Measurements from ENCODE around the gene SLIT1.

GRCh38 chr10:97188261-97188711, 2.5 kb upstream of the SLIT1 start:
- TF ChIP-seq CTCF (IDR thresholded peaks at IDR 0.05) (no peak), POLR2A (IDR thresholded peaks at IDR 0.05) (no peak)

Measured in uterus (tissue), 2 donors.